HS-5 (cell line): ENCODE data around the gene TNFSF13.
"Not testable (repeated sequence)": the region's sequence is repeated elsewhere in the genome, so short reads cannot be mapped to it uniquely, and the experiment has no call there.

Experiments
- DNase-seq: peaks from one replicate; pipeline ENCODE4 v3.0.0-alpha.2; 2012; ENCODE audit warnings: low read depth

TNFSF13 gene

DNA sequence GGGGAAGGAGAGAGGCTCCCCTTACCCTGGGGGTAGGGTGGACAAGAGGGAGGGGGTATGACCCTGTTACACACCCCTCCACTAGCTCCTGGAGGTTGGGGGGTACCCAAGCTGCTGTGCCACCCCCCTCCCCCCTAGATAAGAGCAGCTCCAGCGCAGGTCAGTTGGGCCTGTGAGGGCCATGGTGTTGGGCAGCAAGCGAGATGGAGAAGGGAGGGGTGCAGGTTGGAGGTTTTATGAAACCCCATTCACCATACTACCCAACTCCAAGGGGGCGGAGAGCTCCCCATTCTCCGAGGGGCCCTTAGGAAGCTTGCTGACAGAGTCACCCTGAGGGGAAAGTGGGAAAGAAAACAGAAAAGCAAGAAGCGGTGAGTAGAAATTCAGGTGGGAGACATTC is 33.0 kb downstream of the TNFSF13 start:
- DNase-seq: no peak

GRCh38 chr17:7592422-7593021 is 34.0 kb downstream of the TNFSF13 start:
- DNase-seq: no peak

GRCh38 chr17:7593296-7593695 is 34.7 kb downstream of the TNFSF13 start:
- no peak for DNase-seq

DNA sequence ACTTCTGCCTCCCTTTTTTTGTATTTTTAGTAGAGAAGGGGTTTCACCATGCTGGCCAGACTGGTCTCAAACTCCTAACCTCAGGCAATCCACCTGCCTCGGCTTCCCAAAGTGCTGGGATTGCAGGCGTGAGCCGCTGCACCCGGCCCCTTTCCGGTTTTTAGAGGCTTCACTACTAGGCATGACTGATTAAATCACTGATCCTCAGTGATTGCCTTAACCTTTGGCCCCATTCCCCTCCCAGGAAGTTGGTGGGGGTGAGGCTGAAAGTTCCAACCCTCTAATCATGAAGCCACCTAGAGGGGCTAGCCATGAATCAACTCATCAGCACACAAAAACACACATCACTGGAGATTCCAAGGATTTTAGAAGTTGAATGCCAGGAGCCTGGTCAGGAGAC is 39.0 kb downstream of the TNFSF13 start:
- not testable (repeated sequence) for DNase-seq

GRCh38 chr17:7606280-7606679 is 47.7 kb downstream of the TNFSF13 start:
- DNase-seq: no peak

- DNase-seq: no peak
Measured at GRCh38 chr17:7610641-7611040, 52.1 kb downstream of the TNFSF13 start.
